Immature natural killer cell (primary cell): ENCODE data around the gene PLET1. TPM values are rescaled to one million over a fixed set of nuclear protein-coding genes. Genes with fewer than 3 reads are reported as not detected.

Experiments
- DNase-seq, 3 donors: peaks; one replicate each; pipeline ENCODE4 v3.0.0; 2022; ENCODE audit warnings: mixed read lengths in 1 of 3
- H3K27ac Mint-ChIP-seq, 6 donors: one replicate each; pipeline ENCODE4 v1.8.0; 2020; ENCODE audit warnings: mixed read lengths in 6 of 6, mild to moderate bottlenecking in 5 of 6, inconsistent platforms in 4 of 6, moderate library complexity in 3 of 6
- H3K27me3 Mint-ChIP-seq, 3 donors: one replicate each; pipeline ENCODE4 v1.8.0; 2020 to 2021; ENCODE audit warnings: low read depth in 3 of 3, mild to moderate bottlenecking in 3 of 3, mixed read lengths in 3 of 3, moderate library complexity in 3 of 3, inconsistent platforms in 1 of 3
- H3K36me3 Mint-ChIP-seq, 3 donors: one replicate each; pipeline ENCODE4 v1.8.0; 2020; ENCODE audit warnings: mixed read lengths in 3 of 3, inconsistent platforms in 2 of 3, mild to moderate bottlenecking in 2 of 3
- H3K4me1 Mint-ChIP-seq, 2 donors: one replicate each; pipeline ENCODE4 v1.8.0; 2020; ENCODE audit warnings: inconsistent platforms in 2 of 2, mild to moderate bottlenecking in 2 of 2, mixed read lengths in 2 of 2, moderate library complexity in 1 of 2
- H3K4me3 Mint-ChIP-seq, 5 donors: one replicate each; pipeline ENCODE4 v1.8.0; 2020; ENCODE audit warnings: mild to moderate bottlenecking in 5 of 5, mixed read lengths in 5 of 5, inconsistent platforms in 3 of 5, moderate library complexity in 3 of 5
- H3K9me3 Mint-ChIP-seq, 6 donors: one replicate each; pipeline ENCODE4 v1.8.0; 2020; ENCODE audit warnings: mild to moderate bottlenecking in 6 of 6, mixed read lengths in 6 of 6, inconsistent platforms in 4 of 6, moderate library complexity in 3 of 6
- polyA plus RNA-seq, 3 donors: library from polyadenylated mRNA; unstranded; fragments of 300-500 nt; fragmentation: Illumina TruSeq; gene quantifications; one replicate each; pipeline ENCODE4 v1.2.3, GENCODE V29; 2021

Gene PLET1
- polyA plus RNA-seq, 3 donors from 2014 or later, result not detected

- no peaks in the 10 kb centered on the region for H3K9me3 Mint-ChIP-seq
- DNase-seq, result no peak
- peaks cover 7 to 11% of the 10 kb centered on the region in 2 donors for H3K4me1 Mint-ChIP-seq
- peaks cover 2 to 6% (median 5%) of the 10 kb centered on the region in 3 donors for H3K27me3 Mint-ChIP-seq
- H3K4me3 Mint-ChIP-seq, result no peak overlapping the region
- H3K36me3 Mint-ChIP-seq, result peaks cover 0 to 3% (median 0%) of the 10 kb centered on the region in 3 donors
- H3K27ac Mint-ChIP-seq, result no peak overlapping the region
Measured at GRCh38 chr11:112277029-112277428, 16.4 kb upstream of the PLET1 start.

- H3K27me3 Mint-ChIP-seq, result peaks cover 0 to 3% (median 2%) of the 10 kb centered on the region in 3 donors
- H3K9me3 Mint-ChIP-seq, result no peaks in the 10 kb centered on the region
- H3K4me3 Mint-ChIP-seq, result no peak overlapping the region
- peaks cover 0 to 3% (median under 1%) of the 10 kb centered on the region in 3 donors for H3K36me3 Mint-ChIP-seq
- no peak overlapping the region for H3K27ac Mint-ChIP-seq
- H3K4me1 Mint-ChIP-seq, result no peaks in the 10 kb centered on the region
- no peak for DNase-seq
Measured at GRCh38 chr11:112274007-112274783, 13.5 kb upstream of the PLET1 start.

GRCh38 chr11:112273066-112273465 is 12.4 kb upstream of the PLET1 start:
- Mint-ChIP-seq H3K27ac (no peak overlapping the region), H3K4me1 (no peaks in the 10 kb centered on the region), H3K9me3 (no peaks in the 10 kb centered on the region), H3K36me3 (peaks cover 0 to 5% (median 3%) of the 10 kb centered on the region in 3 donors), H3K27me3 (peaks cover 0 to 4% (median 0%) of the 10 kb centered on the region in 3 donors), H3K4me3 (no peak overlapping the region)
- DNase-seq, result no peak

GRCh38 chr11:112271242-112271641 is 10.6 kb upstream of the PLET1 start:
- DNase-seq, result no peak
- Mint-ChIP-seq H3K9me3 (no peaks in the 10 kb centered on the region), H3K36me3 (peaks cover 3 to 5% (median 4%) of the 10 kb centered on the region in 3 donors), H3K4me3 (no peak overlapping the region), H3K27ac (no peak overlapping the region), H3K27me3 (peaks cover 0 to 2% (median 2%) of the 10 kb centered on the region in 3 donors), H3K4me1 (no peaks in the 10 kb centered on the region)

- H3K27ac Mint-ChIP-seq, result no peak overlapping the region
- H3K4me3 Mint-ChIP-seq, result no peak overlapping the region
- H3K4me1 Mint-ChIP-seq, result no peaks in the 10 kb centered on the region
Measured at GRCh38 chr11:112270551-112271180, 10.0 kb upstream of the PLET1 start.

GRCh38 chr11:112269139-112269538 is 8.5 kb upstream of the PLET1 start:
- no peak overlapping the region for H3K4me3 Mint-ChIP-seq

More at GRCh38 chr11:112270551-112271180, 10.0 kb upstream of the PLET1 start:
- DNase-seq, result no peak
- Mint-ChIP-seq H3K36me3 (peaks cover 0 to 5% (median 4%) of the 10 kb centered on the region in 3 donors), H3K9me3 (no peaks in the 10 kb centered on the region), H3K27me3 (peaks cover 0 to 2% (median 2%) of the 10 kb centered on the region in 3 donors)

GRCh38 chr11:112268406-112268805 is 7.7 kb upstream of the PLET1 start:
- H3K36me3 Mint-ChIP-seq, result peaks cover 0 to 5% (median 4%) of the 10 kb centered on the region in 3 donors
- no peak overlapping the region for H3K4me3 Mint-ChIP-seq
- no peak for DNase-seq
- peaks cover 0 to 2% (median 2%) of the 10 kb centered on the region in 3 donors for H3K27me3 Mint-ChIP-seq
- H3K9me3 Mint-ChIP-seq, result no peaks in the 10 kb centered on the region
- H3K4me1 Mint-ChIP-seq, result no peaks in the 10 kb centered on the region
- no peak overlapping the region for H3K27ac Mint-ChIP-seq

More at GRCh38 chr11:112269139-112269538, 8.5 kb upstream of the PLET1 start:
- Mint-ChIP-seq H3K4me1 (no peaks in the 10 kb centered on the region), H3K27ac (no peak overlapping the region), H3K9me3 (no peaks in the 10 kb centered on the region), H3K27me3 (peaks cover 0 to 2% (median 2%) of the 10 kb centered on the region in 3 donors), H3K36me3 (peaks cover 0 to 5% (median 4%) of the 10 kb centered on the region in 3 donors)
- DNase-seq, result no peak

GRCh38 chr11:112267188-112267591 is 6.5 kb upstream of the PLET1 start:
- DNase-seq, result no peak
- Mint-ChIP-seq H3K9me3 (no peaks in the 10 kb centered on the region), H3K27ac (no peak overlapping the region), H3K36me3 (peaks cover 0 to 5% (median 4%) of the 10 kb centered on the region in 3 donors), H3K27me3 (peaks cover 0 to 2% (median 2%) of the 10 kb centered on the region in 3 donors), H3K4me1 (no peaks in the 10 kb centered on the region), H3K4me3 (no peak overlapping the region)

GRCh38 chr11:112266410-112266778 is 5.7 kb upstream of the PLET1 start:
- no peak for DNase-seq
- Mint-ChIP-seq H3K27me3 (peaks cover 0 to 2% (median 2%) of the 10 kb centered on the region in 3 donors), H3K27ac (no peak overlapping the region), H3K4me3 (no peak overlapping the region), H3K9me3 (no peaks in the 10 kb centered on the region), H3K36me3 (peaks cover 0 to 5% (median 4%) of the 10 kb centered on the region in 3 donors), H3K4me1 (no peaks in the 10 kb centered on the region)

GRCh38 chr11:112265659-112266409 is 5.2 kb upstream of the PLET1 start:
- Mint-ChIP-seq H3K36me3 (peaks cover 3 to 10% (median 4%) of the 10 kb centered on the region in 3 donors), H3K27me3 (peaks cover 0 to 2% (median 2%) of the 10 kb centered on the region in 3 donors), H3K4me3 (no peak overlapping the region), H3K9me3 (no peaks in the 10 kb centered on the region), H3K27ac (no peak overlapping the region), H3K4me1 (no peaks in the 10 kb centered on the region)
- no peak for DNase-seq

- no peak for DNase-seq
- H3K27me3 Mint-ChIP-seq, result no peaks in the 10 kb centered on the region
- no peaks in the 10 kb centered on the region for H3K4me1 Mint-ChIP-seq
- H3K36me3 Mint-ChIP-seq, result peaks cover 0 to 8% (median 4%) of the 10 kb centered on the region in 3 donors
- H3K27ac Mint-ChIP-seq, result no peak overlapping the region
- H3K4me3 Mint-ChIP-seq, result no peak overlapping the region
- no peaks in the 10 kb centered on the region for H3K9me3 Mint-ChIP-seq
Measured at GRCh38 chr11:112255067-112255720, 5.5 kb downstream of the PLET1 start.

- H3K36me3 Mint-ChIP-seq, result peaks cover 0 to 4% (median 0%) of the 10 kb centered on the region in 3 donors
- DNase-seq, result no peak
- H3K27ac Mint-ChIP-seq, result no peak overlapping the region
- no peaks in the 10 kb centered on the region for H3K4me1 Mint-ChIP-seq
- no peaks in the 10 kb centered on the region for H3K9me3 Mint-ChIP-seq
- no peak overlapping the region for H3K4me3 Mint-ChIP-seq
- H3K27me3 Mint-ChIP-seq, result no peaks in the 10 kb centered on the region
Measured at GRCh38 chr11:112253605-112254242, 6.9 kb downstream of the PLET1 start.
